HG02840 (cell line): ENCODE data around the gene RNF208.

Source experiments
- ATAC-seq: cut with Tn5 transposase; IDR thresholded peaks from one replicate; pipeline ENCODE4 v1.9.1; 2021; ENCODE audit warnings: mild to moderate bottlenecking, moderate library complexity, moderate number of reproducible peaks; ENCODE audit not compliant: unreplicated experiment, low FRiP score

The RNF208 gene

GRCh38 chr9:137193771-137194170 is 28.3 kb downstream of the RNF208 start:
- ATAC-seq: no peak

- no peak for ATAC-seq
These were observed 29.2 kb downstream of the RNF208 start for GRCh38 chr9:137192859-137193258.

GRCh38 chr9:137192448-137192780 is 29.6 kb downstream of the RNF208 start:
- no peak for ATAC-seq

GRCh38 chr9:137191691-137192447 is 30.2 kb downstream of the RNF208 start:
- ATAC-seq: no peak

- no peak for ATAC-seq
These were observed 30.8 kb downstream of the RNF208 start for GRCh38 chr9:137191245-137191644.

- ATAC-seq: no peak
These were observed 31.7 kb downstream of the RNF208 start for GRCh38 chr9:137190315-137190856.

- no peak for ATAC-seq
These were observed 32.4 kb downstream of the RNF208 start for GRCh38 chr9:137189297-137190295.

- peak; percentile 78 for ATAC-seq
These were observed 33.3 kb downstream of the RNF208 start, which contains the start of the genes ANAPC2 and SSNA1 for GRCh38 chr9:137188490-137189296. Gene ANAPC2, minus strand, starts transcription at chr9:137188560. Its CDS starts 28 bp downstream, at chr9:137188532. Gene SSNA1, plus strand, starts transcription at chr9:137188676. Its CDS starts 51 bp downstream, at chr9:137188727.

GRCh38 chr9:137188086-137188489 is 34.0 kb downstream of the RNF208 start:
- ATAC-seq: peak; percentile 1

GRCh38 chr9:137187386-137187785 is 34.7 kb downstream of the RNF208 start:
- no peak for ATAC-seq

GRCh38 chr9:137186385-137186784 is 35.7 kb downstream of the RNF208 start:
- no peak for ATAC-seq

- ATAC-seq: no peak
These were observed 36.1 kb downstream of the RNF208 start for GRCh38 chr9:137185921-137186320.

GRCh38 chr9:137184881-137185660 is 37.0 kb downstream of the RNF208 start:
- no peak for ATAC-seq

- ATAC-seq: no peak
These were observed 38.0 kb downstream of the RNF208 start for GRCh38 chr9:137183980-137184595.

- ATAC-seq: no peak
These were observed 39.2 kb downstream of the RNF208 start for GRCh38 chr9:137182836-137183235.

GRCh38 chr9:137181680-137182079 is 40.4 kb downstream of the RNF208 start:
- ATAC-seq: no peak

- ATAC-seq: no peak
These were observed 41.5 kb downstream of the RNF208 start for GRCh38 chr9:137180491-137180890.

- ATAC-seq: no peak
These were observed 42.3 kb downstream of the RNF208 start for GRCh38 chr9:137179761-137180160.
